Stimulated activated CD8-positive, alpha-beta memory T cell treated with anti-CD3 and anti-CD28 coated beads, Interleukin-15, amount 100 ng/mL, for 1 hour (primary cell): ENCODE measurements around the gene EXOC3L4.

Source experiments
- DNase-seq: peaks from one replicate; pipeline ENCODE4 v3.0.0-alpha.2; 2020; ENCODE audit warnings: low read depth

Gene EXOC3L4

DNA sequence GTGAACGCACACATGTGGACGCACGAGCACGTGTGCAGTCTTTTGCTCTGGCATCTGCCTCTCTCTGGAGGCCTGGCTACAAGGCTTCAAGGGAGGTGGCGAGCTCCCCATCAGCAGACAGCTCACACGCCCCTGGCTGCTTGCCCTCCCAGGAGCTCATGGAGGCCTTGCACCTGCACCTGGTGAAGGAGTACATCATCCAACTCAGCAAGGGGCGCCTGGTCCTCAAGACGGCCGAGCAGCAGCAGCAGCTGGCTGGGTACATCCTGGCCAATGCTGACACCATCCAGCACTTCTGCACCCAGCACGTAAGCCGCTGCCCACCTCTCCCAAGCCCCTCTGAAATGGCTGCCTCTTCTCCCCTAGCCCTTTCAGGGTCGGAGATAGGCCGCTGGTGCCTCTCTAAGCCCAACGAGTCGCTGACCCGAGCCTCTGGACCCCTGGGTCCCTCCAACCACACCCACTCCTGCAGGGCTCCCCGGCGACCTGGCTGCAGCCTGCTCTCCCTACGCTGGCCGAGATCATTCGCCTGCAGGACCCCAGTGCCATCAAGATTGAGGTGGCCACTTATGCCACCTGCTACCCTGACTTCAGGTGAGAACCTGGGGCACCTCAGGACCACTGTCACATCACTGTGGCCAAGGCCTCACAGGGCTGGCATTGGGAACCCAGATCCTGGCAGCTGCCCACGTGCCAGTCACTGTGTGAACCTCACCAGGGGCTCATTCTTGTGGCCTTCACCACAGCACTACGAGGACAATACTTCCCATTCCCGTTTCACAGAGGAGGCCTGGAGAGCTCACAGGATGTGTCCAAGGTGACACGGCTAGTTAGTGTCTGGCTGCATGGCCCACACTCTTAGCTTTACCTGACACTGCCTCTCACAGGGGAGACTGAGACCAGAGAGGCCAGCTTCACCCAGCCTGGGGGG is 39.0 kb downstream of the EXOC3L4 start:
- no peak for DNase-seq

DNA sequence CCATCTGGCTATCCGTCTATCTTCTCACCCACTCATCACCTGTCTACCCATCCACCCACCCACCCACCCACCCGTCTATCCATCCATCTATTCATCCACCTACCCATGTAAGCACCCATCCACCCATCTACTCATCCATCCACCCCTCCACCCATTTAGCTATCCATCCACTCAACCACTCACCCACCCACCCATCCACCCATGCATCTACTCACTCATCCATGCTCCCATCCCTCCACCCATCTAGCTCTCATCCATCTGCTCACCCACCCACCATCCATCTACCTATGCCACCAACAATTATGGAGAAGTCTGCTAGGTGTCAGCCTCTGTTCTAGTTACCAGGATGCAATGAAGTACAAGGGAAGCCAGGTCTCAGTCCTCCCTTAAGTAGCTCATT is 39.9 kb downstream of the EXOC3L4 start:
- DNase-seq = no peak

DNA sequence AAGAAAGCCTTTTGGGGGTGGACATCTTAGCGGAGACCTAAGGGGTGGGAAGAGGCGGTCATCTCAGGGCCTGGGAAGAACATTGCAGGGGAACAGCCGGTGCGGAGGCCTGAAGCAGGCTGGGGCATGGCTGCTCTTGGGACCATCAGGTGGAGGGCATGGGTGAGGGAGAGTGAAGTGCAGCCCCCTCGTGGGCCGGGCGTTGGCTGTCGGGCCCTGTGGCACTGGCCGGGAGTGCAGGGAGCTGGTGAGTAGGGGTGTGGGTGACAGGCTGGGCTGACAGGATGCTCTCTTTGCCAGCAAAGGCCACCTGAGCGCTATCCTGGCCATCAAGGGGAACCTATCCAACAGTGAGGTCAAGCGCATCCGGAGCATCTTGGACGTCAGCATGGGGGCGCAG is 40.4 kb downstream of the EXOC3L4 start:
- no peak for DNase-seq

DNA sequence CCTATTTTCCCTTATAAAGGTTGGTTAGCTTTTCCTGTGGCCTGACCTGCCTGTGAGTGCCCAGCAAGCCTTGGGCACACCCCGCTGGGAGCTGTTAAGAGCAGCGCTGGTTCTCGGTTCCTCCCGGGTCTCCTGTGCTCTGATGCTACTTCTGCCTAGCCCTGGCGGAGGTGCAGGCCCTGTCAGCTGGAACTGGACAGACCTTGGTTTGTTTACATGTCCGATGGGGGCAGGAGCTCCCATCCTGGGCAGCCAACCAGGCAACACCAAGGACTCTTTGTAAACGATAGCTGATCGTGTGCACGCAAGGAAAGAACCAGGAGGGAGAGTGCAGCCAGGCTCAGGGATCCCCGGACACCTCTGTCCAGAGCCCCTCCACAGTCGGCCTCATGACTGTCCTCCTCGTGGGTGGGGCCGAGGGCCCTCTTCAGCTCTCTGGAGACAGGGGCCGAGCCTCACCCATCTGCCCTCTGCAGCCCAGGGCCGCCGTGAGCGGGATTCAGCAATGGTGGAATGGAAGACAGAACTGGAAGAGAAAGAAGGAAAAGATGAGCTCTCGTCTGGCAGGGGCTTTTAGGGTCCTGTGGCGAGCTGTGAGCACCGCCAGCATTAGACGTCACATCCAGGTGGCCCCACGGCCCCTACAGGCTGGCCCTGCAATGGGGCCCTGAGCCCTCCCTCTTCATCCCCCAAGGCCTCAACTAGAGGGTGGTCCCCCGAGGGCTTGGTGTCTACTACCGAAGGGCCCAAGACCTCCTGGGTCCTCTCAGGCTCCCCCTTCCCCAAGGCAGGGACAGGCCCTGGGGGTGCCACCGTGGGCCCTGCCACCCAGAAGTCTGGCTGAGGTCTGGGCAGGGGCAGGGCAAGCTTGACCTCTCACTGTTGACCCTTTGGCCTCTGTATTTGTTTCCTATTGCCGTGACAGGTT is 41.1 kb downstream of the EXOC3L4 start:
- no peak for DNase-seq

DNA sequence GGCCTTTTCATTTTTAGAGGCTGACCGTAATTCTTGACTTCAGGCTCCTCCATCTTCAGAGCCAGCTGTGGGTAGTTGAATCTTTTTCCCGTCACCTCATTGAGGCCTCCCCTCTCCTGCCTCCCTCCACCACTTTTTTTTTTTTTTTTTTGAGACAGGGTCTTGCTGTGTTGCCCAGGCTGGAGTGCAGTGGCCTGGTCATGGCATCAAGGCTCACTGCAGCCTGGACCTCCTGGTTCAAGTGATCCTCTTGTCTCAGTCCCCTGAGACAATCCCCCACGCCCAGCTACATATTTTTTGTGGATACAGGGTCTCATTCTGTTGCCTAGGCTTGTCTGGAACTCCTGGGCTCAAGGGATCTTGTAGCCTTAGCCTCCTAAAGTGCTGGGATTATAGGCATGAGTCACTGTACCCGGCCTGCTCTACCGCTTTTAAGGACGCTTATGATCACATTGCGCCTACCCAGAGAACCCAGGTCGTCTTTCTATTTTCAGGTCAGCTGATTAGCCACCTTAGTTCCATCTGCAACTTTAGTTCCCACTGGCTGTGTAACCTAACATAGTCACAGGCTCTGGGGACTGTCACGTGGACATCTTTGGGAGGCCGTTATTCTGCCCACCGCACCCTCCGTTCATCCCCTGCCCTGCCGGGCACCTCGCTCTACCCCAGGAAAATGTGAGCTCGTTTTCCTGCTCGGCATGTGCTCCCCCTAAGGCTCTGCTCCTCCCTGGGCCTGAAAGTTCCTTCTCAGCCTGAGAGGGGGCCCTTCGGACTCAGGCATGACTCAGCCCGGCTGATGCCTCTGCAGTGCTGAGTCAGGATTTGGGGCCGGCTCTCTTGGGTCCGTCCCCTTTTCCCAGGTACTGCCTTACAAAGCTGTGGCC is 42.1 kb downstream of the EXOC3L4 start:
- DNase-seq = no peak

DNA sequence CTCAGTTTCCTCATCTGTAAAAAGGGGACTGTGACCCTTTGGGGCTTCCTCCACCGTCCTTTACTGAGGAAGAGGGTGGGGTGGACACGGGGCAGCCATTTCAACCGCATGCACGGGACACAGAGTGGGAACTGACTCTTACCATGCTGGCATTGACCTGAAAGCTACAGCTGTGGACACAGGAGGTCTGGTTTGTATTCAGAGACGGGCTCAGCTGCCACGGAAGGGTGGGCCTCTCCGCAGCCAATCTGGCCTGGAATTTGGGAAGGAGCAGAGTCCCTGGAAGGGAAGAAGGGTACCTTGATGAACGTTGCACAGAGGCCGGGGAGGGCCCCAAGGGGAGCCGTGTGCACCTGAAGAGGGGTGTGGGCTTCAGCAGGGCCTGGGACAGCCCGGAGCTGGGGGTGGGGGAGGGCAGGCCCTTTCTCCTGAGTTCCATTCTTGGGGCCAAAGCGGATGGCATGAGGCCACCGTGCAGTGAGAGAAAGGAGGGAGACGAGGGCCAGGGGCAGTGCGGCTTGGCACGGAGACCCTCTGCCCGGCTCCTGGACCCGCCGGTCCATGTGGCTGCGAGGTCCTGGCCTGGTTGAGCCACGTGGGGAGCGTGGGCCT is 43.3 kb downstream of the EXOC3L4 start:
- DNase-seq = no peak

DNA sequence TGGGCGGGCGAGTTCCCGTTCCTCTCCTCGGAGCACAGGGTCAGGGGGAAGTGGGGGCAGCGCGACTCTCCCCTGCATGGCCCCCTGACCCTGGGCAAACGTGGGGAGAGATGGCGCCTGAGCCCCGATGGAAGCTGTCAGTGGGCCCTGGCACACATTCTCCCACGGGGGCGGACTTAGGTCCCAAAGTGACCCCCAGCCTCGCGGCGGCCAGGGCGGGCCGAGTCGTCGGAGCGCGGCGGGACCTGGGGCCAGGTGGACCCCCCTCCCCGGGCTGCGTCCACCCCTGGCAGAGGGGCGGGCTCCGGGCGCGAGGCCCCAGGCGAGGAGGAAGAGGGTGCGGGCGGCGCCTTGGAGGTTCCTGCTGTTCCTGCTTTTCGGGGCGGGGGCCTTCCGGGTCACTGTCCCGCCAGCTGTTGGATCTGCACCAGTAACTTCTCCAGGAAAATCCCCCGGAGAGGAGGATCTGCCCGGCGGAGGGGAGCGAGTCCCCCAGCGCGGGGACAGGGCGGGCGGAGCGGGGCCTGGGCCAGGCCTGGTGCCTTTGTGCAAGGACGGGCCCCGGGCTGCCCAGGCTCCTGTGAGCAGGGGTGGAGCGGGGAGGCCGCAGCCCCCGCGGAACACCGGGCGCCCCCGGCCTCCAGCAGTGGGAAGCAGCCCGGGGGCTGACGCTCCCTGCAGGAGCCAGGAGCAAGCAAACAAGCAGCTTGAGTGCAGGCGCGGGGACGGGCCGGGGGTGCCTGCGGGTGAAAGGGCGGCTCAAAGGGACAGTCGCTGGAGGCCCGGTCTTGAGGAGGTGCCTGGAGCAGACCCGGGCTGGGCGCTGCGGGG is 44.0 kb downstream of the EXOC3L4 start:
- DNase-seq = no peak

DNA sequence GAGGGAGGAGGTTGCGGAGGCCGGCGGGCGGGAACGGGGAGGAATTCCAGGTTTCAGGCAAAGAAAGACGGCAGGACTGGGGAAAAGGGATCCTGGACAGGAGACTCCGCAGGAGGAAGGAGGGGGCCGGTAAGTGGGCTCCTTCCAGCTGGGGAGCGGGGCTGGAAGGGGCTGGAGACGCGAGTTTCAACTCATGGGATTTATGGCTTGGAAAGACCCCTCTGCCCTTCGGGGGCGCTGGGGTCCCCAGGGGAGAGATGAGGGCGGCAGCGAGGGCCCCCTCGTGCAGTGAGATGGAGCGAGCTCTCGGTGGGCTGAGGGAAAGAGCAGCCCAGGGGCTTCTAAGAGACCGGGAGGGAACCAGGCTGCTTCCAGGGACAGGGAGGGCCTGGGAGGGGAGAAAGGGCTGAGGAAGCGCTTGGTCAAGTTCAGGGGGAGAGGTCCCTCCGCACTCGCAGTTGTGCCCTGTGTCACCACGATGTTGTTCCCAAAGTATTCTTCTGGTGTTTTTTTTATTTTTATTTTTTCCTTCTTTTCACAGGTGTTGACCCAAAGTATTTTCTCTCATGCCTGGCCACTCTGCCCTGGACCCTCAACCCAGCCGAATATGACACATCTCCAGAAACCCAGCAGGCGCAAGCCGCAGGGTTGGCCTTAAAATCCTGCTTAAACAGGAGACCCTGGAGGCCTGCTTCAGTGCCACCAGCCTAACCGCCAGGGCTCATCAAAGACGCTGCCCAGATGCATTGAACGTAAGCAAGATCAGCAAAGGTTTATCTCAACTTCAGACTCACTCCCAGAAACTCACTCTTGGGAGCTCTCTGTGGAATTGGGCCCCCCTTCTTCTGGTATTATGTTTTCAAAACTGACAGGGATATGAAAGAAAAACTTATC is 44.9 kb downstream of the EXOC3L4 start:
- DNase-seq = no peak

DNA sequence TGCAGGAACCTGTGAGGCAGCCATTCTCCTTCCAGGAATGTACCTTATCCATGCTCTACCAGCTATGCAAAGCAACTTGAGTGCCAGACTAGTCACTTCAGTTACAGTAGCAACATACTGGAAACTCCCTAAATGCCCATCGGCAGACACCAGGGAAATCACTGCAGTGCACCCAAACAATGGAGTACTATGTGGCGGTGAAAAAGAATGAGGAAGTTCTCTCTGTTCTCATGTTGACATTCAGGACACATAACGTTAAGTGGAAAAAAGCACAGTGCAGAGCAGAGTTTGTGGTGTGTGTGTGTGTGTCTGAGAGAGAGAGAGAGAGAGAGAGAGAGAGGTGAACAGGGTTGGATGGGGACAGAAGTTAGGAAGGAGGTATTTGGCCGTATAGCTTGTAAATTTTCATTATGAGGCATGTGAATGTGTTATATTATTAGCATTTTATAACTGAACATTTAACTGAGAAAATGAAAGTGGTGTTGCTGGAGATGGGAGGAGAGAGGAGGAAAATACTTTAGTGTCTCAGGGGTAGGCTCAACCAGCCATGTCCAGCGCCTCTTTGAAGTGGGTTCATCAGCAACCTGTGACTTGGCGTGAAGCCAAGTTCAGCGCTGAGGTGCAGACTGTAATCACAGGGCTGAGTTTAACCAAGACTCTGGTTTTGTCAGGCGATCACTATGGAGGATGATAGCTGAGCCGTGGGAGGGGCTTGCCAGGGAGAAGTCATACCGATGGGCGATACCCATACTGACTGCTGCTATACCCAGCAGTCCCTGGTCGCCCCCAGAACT is 46.0 kb downstream of the EXOC3L4 start:
- no peak for DNase-seq

DNA sequence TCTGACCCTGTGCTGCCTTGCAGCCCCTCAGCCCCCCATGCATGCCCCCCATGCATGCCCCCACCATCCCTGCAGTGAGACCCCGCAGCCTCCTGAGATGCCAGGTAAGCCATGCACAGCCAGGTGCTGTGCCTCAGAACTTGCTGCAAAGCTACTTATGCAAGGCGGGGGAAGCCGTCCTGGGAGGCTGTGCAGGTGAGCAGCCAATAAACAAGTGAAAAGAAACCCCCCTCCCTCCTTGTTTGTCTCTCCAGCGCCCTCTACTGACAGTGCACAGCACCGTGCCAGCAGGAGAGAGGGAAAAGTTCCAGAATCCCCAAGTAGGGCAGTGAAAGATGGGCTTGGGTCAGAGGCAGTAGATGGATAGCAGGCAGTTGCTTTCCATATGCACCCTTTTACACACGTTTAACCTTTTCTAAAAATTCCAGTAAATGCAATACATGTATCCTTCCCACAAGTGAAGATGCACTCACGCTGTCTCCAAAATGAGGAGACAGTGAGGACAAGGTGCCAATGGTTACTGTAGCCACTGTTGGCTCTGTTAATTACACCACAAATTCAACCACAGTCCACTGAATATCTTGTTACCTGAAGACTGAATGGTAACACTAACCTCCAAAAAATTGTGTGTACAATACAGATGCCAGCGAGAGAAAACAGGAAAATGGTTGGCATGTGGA is 46.7 kb downstream of the EXOC3L4 start:
- no peak for DNase-seq

DNA sequence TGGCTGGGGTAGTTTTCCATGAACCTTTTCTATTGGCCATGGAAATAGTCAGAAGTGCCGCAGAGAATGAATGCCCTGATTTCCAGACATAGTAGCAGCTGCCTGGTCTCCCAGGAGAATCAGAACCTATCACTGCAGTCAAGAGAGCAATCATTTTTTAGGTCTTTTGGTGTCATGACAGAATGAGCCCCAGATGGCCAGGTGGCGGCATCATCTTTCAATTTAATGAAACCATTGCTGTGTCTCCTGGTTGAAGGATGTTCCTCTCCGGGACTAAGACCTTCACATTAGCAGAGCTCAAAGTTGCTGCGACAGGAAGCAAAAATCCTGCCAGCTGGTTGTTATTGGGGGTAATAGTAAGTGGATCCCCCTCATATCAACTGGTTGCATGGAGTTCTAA is 47.5 kb downstream of the EXOC3L4 start:
- DNase-seq = no peak

DNA sequence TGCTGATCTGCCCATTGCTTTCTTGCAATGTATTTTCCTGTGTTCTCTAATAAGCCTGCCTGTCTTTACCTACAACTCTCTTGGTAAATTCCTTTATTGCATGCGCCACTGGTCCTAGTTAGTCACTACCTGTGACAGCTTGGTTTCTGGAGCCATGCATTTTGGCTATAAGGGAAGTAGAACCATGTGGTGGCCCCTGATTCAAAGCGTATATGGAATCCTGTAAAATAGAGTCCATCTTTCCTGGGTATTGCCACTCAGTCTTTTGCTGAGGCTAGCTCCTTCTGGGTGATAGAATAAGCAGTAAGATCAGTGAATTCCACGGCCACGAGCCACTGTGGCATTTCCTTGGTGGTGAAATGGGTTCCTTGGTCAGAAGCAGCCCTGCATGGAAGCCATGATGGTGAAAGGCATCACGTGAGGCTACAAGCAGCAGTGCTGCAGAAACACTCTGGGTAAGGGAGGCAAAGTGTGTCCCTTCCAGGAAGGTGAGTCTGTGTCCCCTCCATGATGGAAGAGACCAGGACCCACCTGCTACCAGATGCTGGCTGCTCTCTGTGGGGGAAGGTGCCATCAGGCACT is 48.3 kb downstream of the EXOC3L4 start:
- no peak for DNase-seq

DNA sequence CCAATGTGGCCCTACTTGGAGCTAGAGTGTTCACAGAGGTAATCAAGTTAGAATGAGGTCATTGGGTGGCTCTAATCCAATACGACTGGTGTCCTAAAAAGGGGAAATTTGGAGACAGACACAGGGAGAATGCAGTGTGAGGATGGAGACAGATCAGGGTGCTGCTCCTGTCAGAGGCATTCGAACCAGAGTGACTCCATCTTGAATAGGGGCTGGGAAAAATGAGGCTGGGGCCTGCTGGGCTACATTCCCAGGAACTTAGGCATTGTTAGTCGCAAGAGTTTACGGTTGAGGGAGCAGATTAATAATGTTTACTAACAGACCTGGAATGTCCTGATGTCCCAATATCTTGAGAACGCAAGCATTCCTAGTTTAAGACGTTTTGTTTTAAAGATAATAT is 49.0 kb downstream of the EXOC3L4 start:
- no peak for DNase-seq

DNA sequence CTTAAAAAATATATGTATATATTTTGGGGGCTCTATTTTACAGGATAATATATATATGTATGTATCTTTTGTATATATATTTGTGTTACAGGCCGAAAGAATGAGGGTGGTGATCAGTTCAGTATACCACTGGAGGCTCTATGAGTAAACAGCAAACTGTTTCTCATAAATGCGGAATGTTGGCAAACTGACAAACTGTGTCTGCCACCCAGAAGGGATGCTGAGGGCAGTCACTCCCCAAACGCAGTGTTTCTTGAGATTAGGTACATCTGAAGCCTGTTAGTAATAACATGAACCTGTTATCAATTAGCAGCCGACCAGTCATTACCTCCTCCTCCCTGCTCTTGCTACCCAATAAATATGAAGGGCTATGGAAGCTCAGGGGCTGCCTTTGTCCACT is 49.6 kb downstream of the EXOC3L4 start:
- no peak for DNase-seq

DNA sequence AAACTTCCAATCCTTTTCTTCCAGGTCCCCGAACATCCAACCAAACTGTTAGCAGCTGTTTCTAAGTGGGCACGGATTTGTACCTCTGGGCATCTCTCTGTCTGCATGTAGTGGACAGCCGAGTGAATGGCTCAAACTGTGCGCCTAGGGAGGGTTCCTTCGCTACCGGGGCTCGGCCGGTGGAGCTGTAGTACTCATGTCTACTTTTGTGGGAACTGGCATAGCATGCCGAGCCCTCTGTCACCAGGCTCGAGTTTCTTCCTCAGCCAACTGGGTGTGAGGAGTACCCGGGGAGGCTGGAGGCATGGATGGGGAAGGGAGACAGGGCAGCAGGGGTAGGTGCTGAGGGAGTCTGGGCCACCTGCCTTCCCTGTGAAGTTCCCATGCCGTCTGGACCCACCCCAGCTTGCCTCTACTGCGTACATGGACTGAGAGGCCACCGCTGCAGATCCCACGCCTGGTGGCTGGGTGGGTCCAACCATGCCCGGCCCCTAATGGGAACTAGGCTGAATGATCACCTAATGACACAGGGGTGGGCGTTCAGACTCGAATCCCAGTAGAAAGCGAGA is 51.7 kb downstream of the EXOC3L4 start:
- no peak for DNase-seq

DNA sequence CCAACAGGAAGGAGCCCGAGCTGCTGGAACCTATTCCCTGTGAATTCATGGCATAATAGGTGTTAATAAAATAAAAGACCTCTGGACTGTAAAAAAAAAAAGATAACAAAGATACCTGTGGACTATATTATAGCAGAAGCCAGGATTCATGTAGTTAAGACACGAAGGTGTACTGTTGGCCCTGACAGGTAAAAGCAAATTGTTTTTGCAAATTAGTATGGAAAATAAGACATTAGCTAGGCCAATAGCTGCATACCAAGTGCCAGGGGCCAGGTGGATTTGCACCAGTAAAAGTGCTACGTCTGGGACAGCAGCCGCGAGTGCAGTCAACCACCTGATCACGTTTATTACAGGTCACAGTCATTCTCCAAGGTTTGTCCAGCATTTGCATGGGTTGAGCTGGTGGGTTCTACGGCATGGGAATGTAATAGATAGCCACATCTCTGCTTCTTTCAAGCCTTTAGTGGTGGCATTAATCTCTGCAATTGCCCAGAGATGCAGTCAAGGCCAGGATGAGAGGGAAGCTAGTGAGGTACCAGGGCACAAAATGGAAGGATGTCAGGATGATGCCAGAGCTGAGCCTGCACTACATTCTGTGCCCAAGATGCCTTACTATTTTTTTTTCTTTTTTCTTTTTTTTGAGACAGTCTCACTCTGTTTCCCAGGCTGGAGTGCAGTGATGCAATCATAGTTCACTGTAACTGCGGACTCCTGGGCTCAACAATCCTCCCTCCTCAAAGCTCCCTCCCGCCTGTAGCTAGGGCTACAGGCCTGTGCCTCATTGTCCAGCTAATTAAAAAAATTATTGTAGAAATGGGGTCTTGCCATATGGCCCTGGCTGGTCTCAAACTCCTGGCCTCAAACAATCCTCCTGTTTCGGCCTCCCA is 55.1 kb downstream of the EXOC3L4 start:
- no peak for DNase-seq
